Liver (tissue), 9 donors: ENCODE data around the gene SEMA3C. TPM values are rescaled to one million over a fixed set of nuclear protein-coding genes. Genes with fewer than 3 reads are reported as not detected.

ENCODE experiments used
- DNase-seq: peaks from one replicate; pipeline ENCODE4 v3.0.0-alpha.2; 2017; ENCODE audit warnings: low spot score
- H3K27ac ChIP-seq, 2 donors: one replicate each; pipeline ENCODE4 v1.7.0; 2013; ENCODE audit warnings: inconsistent platforms in 2 of 2, low read length in 2 of 2, control low read depth in 1 of 2, low read depth in 1 of 2, mild to moderate bottlenecking in 1 of 2
- H3K27me3 ChIP-seq, 4 donors: one replicate each; pipeline versions ENCODE4 v1.6.1 to v1.7.0; 2013; ENCODE audit warnings: low read length in 3 of 4, inconsistent platforms in 1 of 4, mild to moderate bottlenecking in 1 of 4, moderate library complexity in 1 of 4; ENCODE audit not compliant: control insufficient read depth in 4 of 4, insufficient read depth in 4 of 4
- H3K36me3 ChIP-seq, 4 donors: one replicate each; pipeline versions ENCODE4 v1.6.1 to v1.7.0; 2013; ENCODE audit warnings: low read length in 3 of 4, mild to moderate bottlenecking in 3 of 4, low read depth in 1 of 4, moderate library complexity in 1 of 4; ENCODE audit not compliant: control insufficient read depth in 4 of 4, insufficient read depth in 3 of 4
- H3K4me1 ChIP-seq, 4 donors: one replicate each; pipeline versions ENCODE4 v1.6.1 to v1.7.0; 2013; ENCODE audit warnings: low read length in 3 of 4, mild to moderate bottlenecking in 3 of 4, moderate library complexity in 1 of 4; ENCODE audit not compliant: control insufficient read depth in 4 of 4, insufficient read depth in 4 of 4
- H3K4me3 ChIP-seq, 3 donors: one replicate each; pipeline versions ENCODE4 v1.6.1 to v1.7.0; 2013; ENCODE audit warnings: low read length in 3 of 3, control low read depth in 1 of 3, low read depth in 1 of 3, mild to moderate bottlenecking in 1 of 3
- H3K9ac ChIP-seq, 2 donors: one replicate each; pipeline ENCODE4 v1.7.0; 2013; ENCODE audit warnings: low read length in 2 of 2, mild to moderate bottlenecking in 2 of 2, moderate library complexity in 2 of 2, control low read depth in 1 of 2, low read depth in 1 of 2
- H3K9me3 ChIP-seq, 4 donors: one replicate each; pipeline versions ENCODE4 v1.6.1 to v1.7.0; 2013; ENCODE audit warnings: low read length in 3 of 4; ENCODE audit not compliant: control insufficient read depth in 4 of 4
- EGR1 ChIP-seq, 2 donors: IDR thresholded peaks; 2 replicates each; pipeline ENCODE4 v1.6.1; 2016 to 2018; ENCODE audit warnings: antibody characterized with exemption in 2 of 2, low read depth in 2 of 2
- GABPA ChIP-seq, 2 donors: IDR thresholded peaks in 1 of 2; conservative IDR thresholded peaks in 1 of 2; 2 replicates each; pipeline ENCODE4 v1.6.1; 2016; ENCODE audit warnings: antibody characterized with exemption in 2 of 2, mild to moderate bottlenecking in 1 of 2, moderate library complexity in 1 of 2
- HNF4G ChIP-seq: IDR thresholded peaks from 2 replicates; pipeline ENCODE4 v1.6.1; 2016; ENCODE audit warnings: antibody characterized with exemption
- JUND ChIP-seq, 2 donors: IDR thresholded peaks; 2 replicates each; pipeline ENCODE4 v1.6.1; 2016; ENCODE audit warnings: antibody characterized with exemption in 2 of 2
- RAD21 ChIP-seq, 2 donors: IDR thresholded peaks; 2 replicates each; pipeline ENCODE4 v1.6.1; 2016; ENCODE audit warnings: antibody characterized with exemption in 2 of 2, mild to moderate bottlenecking in 2 of 2
- WGBS: extraction: QIAGEN DNeasy Blood & Tissue Kit; methylation state at CpG from one replicate; pipeline ENCODE4 v1.1.7; 2013; 5-methylcytosine and 5-hydroxymethylcytosine counted together
- polyA plus RNA-seq, 2 donors: library from polyadenylated mRNA; stranded (reverse) in 1 of 2; unstranded in 1 of 2; fragments of 200-250 nt in 1 of 2; fragments of >200 nt in 1 of 2; fragmentation: Nextera tagmentation in 1 of 2; extraction: Ambion mirVana in 1 of 2; gene quantifications; one replicate each; pipeline versions ENCODE4 v1.2.1 to v1.2.3, GENCODE V29; 2013 to 2015
- total RNA-seq, 2 donors: library from RNA; depleted of rRNA; stranded (reverse); fragments of >200 nt; gene quantifications; one replicate each; pipeline ENCODE4 v1.2.3, GENCODE V29; 2014
- TF ChIP-seq, protein P1 (sequence below): IDR thresholded peaks from 2 replicates; pipeline ENCODE4 v1.6.1; 2016; ENCODE audit warnings: antibody characterized with exemption, mild to moderate bottlenecking
- TF ChIP-seq, protein P2 (sequence below): IDR thresholded peaks from 2 replicates; pipeline ENCODE4 v1.6.1; 2016; ENCODE audit warnings: antibody characterized with exemption
- TF ChIP-seq, protein P3 (sequence below): fragments of 150-350 bp; IDR thresholded peaks from 2 replicates; pipeline ENCODE4 v1.5.1; 2017; ENCODE audit warnings: improper control_type of control experiment, low read depth, low read length; ENCODE audit not compliant: missing input control
- donor health status: healthy.
- donor health status: healthy.
- donor health status: healthy.
- donor health status: healthy.
- donor health status: healthy.

The SEMA3C gene
- total and polyA plus RNA-seq, 4 donors: 0.20 to 1.8 (median 0.64) TPM

DNA sequence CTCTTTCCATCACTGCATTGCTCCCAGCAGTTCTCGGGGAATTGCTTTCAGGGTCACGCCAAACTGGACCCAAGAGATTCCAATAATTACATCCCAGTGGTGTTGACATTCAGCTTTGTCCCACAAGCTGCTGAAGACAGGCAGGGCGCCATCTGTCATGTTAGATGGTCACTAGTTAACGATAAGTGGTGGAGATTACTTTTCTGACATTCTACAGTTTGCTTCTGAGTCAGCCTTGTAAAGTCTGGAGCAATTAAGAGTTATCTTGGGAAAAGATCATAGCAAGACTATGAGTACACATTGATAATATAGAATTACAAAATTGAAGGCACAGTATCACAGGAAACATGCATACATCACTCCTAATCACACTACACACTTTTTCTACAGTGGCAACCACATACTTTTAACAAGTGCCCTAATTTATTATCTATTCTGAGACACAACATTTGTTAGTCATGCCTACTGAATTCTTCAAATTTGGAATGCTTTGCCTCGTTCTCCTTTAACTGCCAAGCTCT is 41.9 kb downstream of the SEMA3C start:
- Histone ChIP-seq H3K9ac (no peak overlapping the region), H3K4me1 (no peaks in the 10 kb centered on the region), H3K4me3 (no peak overlapping the region), H3K9me3 (no peaks in the 10 kb centered on the region), H3K27ac (no peak overlapping the region), H3K36me3 (no peaks in the 10 kb centered on the region), H3K27me3 (peaks cover 0 to 3% (median 0%) of the 10 kb centered on the region in 4 donors)
- DNase-seq: no peak
- TF ChIP-seq GABPA (IDR thresholded peaks at IDR 0.05 in 1 of 2, conservative IDR thresholded peaks at IDR 0.05 in 1 of 2) (no peak), EGR1 (IDR thresholded peaks at IDR 0.05; ENCODE audit: low read depth in 2 of 2) (no peak), JUND (IDR thresholded peaks at IDR 0.05) (no peak), RAD21 (IDR thresholded peaks at IDR 0.05) (no peak), HNF4G (no peak)
- TF ChIP-seq, protein P1, sequence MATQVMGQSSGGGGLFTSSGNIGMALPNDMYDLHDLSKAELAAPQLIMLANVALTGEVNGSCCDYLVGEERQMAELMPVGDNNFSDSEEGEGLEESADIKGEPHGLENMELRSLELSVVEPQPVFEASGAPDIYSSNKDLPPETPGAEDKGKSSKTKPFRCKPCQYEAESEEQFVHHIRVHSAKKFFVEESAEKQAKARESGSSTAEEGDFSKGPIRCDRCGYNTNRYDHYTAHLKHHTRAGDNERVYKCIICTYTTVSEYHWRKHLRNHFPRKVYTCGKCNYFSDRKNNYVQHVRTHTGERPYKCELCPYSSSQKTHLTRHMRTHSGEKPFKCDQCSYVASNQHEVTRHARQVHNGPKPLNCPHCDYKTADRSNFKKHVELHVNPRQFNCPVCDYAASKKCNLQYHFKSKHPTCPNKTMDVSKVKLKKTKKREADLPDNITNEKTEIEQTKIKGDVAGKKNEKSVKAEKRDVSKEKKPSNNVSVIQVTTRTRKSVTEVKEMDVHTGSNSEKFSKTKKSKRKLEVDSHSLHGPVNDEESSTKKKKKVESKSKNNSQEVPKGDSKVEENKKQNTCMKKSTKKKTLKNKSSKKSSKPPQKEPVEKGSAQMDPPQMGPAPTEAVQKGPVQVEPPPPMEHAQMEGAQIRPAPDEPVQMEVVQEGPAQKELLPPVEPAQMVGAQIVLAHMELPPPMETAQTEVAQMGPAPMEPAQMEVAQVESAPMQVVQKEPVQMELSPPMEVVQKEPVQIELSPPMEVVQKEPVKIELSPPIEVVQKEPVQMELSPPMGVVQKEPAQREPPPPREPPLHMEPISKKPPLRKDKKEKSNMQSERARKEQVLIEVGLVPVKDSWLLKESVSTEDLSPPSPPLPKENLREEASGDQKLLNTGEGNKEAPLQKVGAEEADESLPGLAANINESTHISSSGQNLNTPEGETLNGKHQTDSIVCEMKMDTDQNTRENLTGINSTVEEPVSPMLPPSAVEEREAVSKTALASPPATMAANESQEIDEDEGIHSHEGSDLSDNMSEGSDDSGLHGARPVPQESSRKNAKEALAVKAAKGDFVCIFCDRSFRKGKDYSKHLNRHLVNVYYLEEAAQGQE: no peak
- TF ChIP-seq, protein P2, sequence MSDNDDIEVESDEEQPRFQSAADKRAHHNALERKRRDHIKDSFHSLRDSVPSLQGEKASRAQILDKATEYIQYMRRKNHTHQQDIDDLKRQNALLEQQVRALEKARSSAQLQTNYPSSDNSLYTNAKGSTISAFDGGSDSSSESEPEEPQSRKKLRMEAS: no peak
- TF ChIP-seq, protein P3, sequence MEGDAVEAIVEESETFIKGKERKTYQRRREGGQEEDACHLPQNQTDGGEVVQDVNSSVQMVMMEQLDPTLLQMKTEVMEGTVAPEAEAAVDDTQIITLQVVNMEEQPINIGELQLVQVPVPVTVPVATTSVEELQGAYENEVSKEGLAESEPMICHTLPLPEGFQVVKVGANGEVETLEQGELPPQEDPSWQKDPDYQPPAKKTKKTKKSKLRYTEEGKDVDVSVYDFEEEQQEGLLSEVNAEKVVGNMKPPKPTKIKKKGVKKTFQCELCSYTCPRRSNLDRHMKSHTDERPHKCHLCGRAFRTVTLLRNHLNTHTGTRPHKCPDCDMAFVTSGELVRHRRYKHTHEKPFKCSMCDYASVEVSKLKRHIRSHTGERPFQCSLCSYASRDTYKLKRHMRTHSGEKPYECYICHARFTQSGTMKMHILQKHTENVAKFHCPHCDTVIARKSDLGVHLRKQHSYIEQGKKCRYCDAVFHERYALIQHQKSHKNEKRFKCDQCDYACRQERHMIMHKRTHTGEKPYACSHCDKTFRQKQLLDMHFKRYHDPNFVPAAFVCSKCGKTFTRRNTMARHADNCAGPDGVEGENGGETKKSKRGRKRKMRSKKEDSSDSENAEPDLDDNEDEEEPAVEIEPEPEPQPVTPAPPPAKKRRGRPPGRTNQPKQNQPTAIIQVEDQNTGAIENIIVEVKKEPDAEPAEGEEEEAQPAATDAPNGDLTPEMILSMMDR: no peak
- 54% methylated on average over 5 of the region's 5 CpGs for WGBS

DNA sequence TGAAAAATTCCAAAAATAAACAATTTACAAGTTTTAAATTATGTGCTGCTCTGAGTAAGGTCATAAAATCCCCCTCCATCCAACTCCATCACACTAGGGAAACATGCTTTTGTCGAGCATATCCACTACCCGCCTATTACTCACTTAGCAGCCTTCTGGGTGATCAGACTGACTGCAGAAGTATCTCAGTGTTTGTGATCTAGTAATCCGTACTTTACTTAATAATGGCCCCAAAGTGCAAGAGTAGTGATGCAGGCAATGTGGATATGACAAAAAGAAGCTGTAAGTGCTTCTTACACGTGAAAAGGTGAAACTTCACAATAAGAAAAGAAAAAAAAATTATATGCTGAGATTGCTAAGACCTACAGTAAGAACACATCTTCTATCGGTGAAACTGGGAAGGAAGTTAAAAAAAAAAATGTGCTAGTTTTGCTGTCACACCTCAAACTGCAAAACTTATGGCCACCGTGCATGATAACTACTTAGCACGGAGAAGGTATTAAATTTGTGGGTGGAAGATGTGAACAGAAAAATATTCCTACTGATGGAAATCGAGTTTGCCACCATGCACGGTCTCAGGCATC is 43.2 kb downstream of the SEMA3C start:
- 79% methylated on average over 9 of the region's 9 CpGs for WGBS
- TF ChIP-seq, protein P1: no peak
- no peak for TF ChIP-seq GABPA (IDR thresholded peaks at IDR 0.05 in 1 of 2, conservative IDR thresholded peaks at IDR 0.05 in 1 of 2)

More for the DNA sequence above, 43.2 kb downstream of the SEMA3C start:
- no peaks in the 10 kb centered on the region for H3K36me3 ChIP-seq
- H3K9me3 ChIP-seq: no peaks in the 10 kb centered on the region
- DNase-seq: no peak
- H3K4me3 ChIP-seq: no peak overlapping the region
- no peak overlapping the region for H3K9ac ChIP-seq
- no peak overlapping the region for H3K27ac ChIP-seq
- H3K27me3 ChIP-seq: peaks cover 0 to 3% (median 0%) of the 10 kb centered on the region in 4 donors
- no peaks in the 10 kb centered on the region for H3K4me1 ChIP-seq
